GM12878 (cell line): ENCODE data around the gene ELOF1. TPM values are rescaled to one million over a fixed set of nuclear protein-coding genes. Genes with fewer than 3 reads are reported as not detected.

ENCODE experiments used
- ATF3 ChIP-seq: IDR thresholded peaks from 2 replicates; pipeline ENCODE4 v1.6.1; 2011; ENCODE audit warnings: low read depth, mild to moderate bottlenecking, low read length, moderate library complexity, borderline replicate concordance; ENCODE audit errors: extremely low read depth
- BRCA1 ChIP-seq: IDR thresholded peaks from 2 replicates; pipeline ENCODE4 v1.6.1; 2011; ENCODE audit warnings: low read depth, low read length, improper control_type of control experiment
- MTA3 ChIP-seq: IDR thresholded peaks from 2 replicates; pipeline ENCODE4 v1.6.1; 2012; ENCODE audit warnings: low read length, inconsistent platforms, borderline replicate concordance
- NBN ChIP-seq: fragments of 450-650 bp; IDR thresholded peaks from 2 replicates; pipeline ENCODE4 v1.6.1; 2016
- NFIC ChIP-seq: IDR thresholded peaks from 2 replicates; pipeline ENCODE4 v1.6.1; 2012; ENCODE audit warnings: low read depth, mild to moderate bottlenecking, inconsistent platforms, low read length, moderate library complexity
- NKRF ChIP-seq: fragments of 450-650 bp; conservative IDR thresholded peaks from 2 replicates; pipeline ENCODE4 v1.6.1; 2017; ENCODE audit warnings: mild to moderate bottlenecking, moderate library complexity
- NR2C1 ChIP-seq: fragments of 450-650 bp; IDR thresholded peaks from 2 replicates; pipeline ENCODE4 v1.6.1; 2017; ENCODE audit warnings: antibody characterized with exemption, mild to moderate bottlenecking, moderate library complexity
- PML ChIP-seq: IDR thresholded peaks from 2 replicates; pipeline ENCODE4 v1.6.1; 2012; ENCODE audit warnings: low read length, inconsistent platforms
- POLR2AphosphoS5 ChIP-seq: IDR thresholded peaks from 2 replicates; pipeline ENCODE4 v1.6.1; 2011; ENCODE audit warnings: mild to moderate bottlenecking, low read length, inconsistent platforms
- SMAD5 ChIP-seq: IDR thresholded peaks from 2 replicates; pipeline ENCODE4 v1.6.1; 2016; ENCODE audit warnings: antibody characterized with exemption, low read depth
- ZBED1 ChIP-seq: IDR thresholded peaks from 2 replicates; pipeline ENCODE4 v1.6.1; 2016; ENCODE audit warnings: borderline replicate concordance
- polyA plus RNA-seq, 11 experiments: library from polyadenylated mRNA; depleted of rRNA in 4 of 11; unstranded in 6 of 11; stranded (reverse) in 5 of 11; fragments of >200 nt; fragmentation: Nextera tagmentation in 4 of 11; fragmentation: Illumina TruSeq in 1 of 11; extraction: Ambion mirVana in 4 of 11; extraction: Trizol in 1 of 11; gene quantifications; 1 replicate in 1 of 11; 2 replicates in 10 of 11; pipeline versions ENCODE4 v1.2.1 to v1.2.3, GENCODE V29; 2011 to 2016; ENCODE audit warnings: inconsistent platforms in 2 of 11, missing spikeins in 2 of 11, low read depth in 1 of 11
- total RNA-seq, 4 experiments: library from RNA; depleted of rRNA in 3 of 4; stranded (reverse); fragments of >200 nt in 3 of 4; fragmentation: Illumina TruSeq in 1 of 4; extraction: Trizol in 1 of 4; gene quantifications; 2 replicates each; pipeline versions ENCODE4 v1.2.1 to v1.2.3, GENCODE V29; 2013 to 2021
- TF ChIP-seq, protein P1 (sequence below): IDR thresholded peaks from 2 replicates; pipeline ENCODE4 v1.6.1; 2012; ENCODE audit warnings: low read depth, low read length, improper control_type of control experiment
- TF ChIP-seq, protein P2 (sequence below): fragments of 450-650 bp; IDR thresholded peaks from 2 replicates; pipeline ENCODE4 v1.6.1; 2018; ENCODE audit warnings: mild to moderate bottlenecking, low read depth, moderate library complexity; ENCODE audit not compliant: partially characterized antibody
- TF ChIP-seq, protein P3 (sequence below): fragments of 150-350 bp; IDR thresholded peaks from 2 replicates; pipeline ENCODE4 v1.6.1; 2016; ENCODE audit warnings: low read depth, low read length
- TF ChIP-seq, protein P4 (sequence below): fragments of 450-650 bp; IDR thresholded peaks from 2 replicates; pipeline ENCODE4 v1.6.1; 2017; ENCODE audit warnings: low read depth, mild to moderate bottlenecking, moderate library complexity
- TF ChIP-seq, protein P5 (sequence below): IDR thresholded peaks from 2 replicates; pipeline ENCODE4 v1.6.1; 2012; ENCODE audit warnings: low read depth, low read length, improper control_type of control experiment

ELOF1 gene
- total and polyA plus RNA-seq, 10 of the 15 experiments (the other 5 are each of a cell fraction or from before 2014, with no cell fraction given): 11.7 to 124 (median 92.9) TPM

- peak; percentile 89 for TF ChIP-seq NKRF
- peak; percentile 76; the same call in 1 of the 2 replicates for TF ChIP-seq SMAD5
- no peak for TF ChIP-seq NBN
- TF ChIP-seq, protein P1, sequence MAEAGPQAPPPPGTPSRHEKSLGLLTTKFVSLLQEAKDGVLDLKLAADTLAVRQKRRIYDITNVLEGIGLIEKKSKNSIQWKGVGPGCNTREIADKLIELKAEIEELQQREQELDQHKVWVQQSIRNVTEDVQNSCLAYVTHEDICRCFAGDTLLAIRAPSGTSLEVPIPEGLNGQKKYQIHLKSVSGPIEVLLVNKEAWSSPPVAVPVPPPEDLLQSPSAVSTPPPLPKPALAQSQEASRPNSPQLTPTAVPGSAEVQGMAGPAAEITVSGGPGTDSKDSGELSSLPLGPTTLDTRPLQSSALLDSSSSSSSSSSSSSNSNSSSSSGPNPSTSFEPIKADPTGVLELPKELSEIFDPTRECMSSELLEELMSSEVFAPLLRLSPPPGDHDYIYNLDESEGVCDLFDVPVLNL: no peak
- TF ChIP-seq ATF3: no peak
- TF ChIP-seq, protein P2, sequence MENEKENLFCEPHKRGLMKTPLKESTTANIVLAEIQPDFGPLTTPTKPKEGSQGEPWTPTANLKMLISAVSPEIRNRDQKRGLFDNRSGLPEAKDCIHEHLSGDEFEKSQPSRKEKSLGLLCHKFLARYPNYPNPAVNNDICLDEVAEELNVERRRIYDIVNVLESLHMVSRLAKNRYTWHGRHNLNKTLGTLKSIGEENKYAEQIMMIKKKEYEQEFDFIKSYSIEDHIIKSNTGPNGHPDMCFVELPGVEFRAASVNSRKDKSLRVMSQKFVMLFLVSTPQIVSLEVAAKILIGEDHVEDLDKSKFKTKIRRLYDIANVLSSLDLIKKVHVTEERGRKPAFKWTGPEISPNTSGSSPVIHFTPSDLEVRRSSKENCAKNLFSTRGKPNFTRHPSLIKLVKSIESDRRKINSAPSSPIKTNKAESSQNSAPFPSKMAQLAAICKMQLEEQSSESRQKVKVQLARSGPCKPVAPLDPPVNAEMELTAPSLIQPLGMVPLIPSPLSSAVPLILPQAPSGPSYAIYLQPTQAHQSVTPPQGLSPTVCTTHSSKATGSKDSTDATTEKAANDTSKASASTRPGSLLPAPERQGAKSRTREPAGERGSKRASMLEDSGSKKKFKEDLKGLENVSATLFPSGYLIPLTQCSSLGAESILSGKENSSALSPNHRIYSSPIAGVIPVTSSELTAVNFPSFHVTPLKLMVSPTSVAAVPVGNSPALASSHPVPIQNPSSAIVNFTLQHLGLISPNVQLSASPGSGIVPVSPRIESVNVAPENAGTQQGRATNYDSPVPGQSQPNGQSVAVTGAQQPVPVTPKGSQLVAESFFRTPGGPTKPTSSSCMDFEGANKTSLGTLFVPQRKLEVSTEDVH: peak; percentile 87
- no peak for TF ChIP-seq NR2C1
- TF ChIP-seq, protein P3, sequence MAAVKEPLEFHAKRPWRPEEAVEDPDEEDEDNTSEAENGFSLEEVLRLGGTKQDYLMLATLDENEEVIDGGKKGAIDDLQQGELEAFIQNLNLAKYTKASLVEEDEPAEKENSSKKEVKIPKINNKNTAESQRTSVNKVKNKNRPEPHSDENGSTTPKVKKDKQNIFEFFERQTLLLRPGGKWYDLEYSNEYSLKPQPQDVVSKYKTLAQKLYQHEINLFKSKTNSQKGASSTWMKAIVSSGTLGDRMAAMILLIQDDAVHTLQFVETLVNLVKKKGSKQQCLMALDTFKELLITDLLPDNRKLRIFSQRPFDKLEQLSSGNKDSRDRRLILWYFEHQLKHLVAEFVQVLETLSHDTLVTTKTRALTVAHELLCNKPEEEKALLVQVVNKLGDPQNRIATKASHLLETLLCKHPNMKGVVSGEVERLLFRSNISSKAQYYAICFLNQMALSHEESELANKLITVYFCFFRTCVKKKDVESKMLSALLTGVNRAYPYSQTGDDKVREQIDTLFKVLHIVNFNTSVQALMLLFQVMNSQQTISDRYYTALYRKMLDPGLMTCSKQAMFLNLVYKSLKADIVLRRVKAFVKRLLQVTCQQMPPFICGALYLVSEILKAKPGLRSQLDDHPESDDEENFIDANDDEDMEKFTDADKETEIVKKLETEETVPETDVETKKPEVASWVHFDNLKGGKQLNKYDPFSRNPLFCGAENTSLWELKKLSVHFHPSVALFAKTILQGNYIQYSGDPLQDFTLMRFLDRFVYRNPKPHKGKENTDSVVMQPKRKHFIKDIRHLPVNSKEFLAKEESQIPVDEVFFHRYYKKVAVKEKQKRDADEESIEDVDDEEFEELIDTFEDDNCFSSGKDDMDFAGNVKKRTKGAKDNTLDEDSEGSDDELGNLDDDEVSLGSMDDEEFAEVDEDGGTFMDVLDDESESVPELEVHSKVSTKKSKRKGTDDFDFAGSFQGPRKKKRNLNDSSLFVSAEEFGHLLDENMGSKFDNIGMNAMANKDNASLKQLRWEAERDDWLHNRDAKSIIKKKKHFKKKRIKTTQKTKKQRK: no peak
- no peak for TF ChIP-seq BRCA1
- peak; percentile 89 for TF ChIP-seq PML
- no peak for TF ChIP-seq ZBED1
- peak; percentile 83 for TF ChIP-seq POLR2AphosphoS5
- TF ChIP-seq, protein P4, sequence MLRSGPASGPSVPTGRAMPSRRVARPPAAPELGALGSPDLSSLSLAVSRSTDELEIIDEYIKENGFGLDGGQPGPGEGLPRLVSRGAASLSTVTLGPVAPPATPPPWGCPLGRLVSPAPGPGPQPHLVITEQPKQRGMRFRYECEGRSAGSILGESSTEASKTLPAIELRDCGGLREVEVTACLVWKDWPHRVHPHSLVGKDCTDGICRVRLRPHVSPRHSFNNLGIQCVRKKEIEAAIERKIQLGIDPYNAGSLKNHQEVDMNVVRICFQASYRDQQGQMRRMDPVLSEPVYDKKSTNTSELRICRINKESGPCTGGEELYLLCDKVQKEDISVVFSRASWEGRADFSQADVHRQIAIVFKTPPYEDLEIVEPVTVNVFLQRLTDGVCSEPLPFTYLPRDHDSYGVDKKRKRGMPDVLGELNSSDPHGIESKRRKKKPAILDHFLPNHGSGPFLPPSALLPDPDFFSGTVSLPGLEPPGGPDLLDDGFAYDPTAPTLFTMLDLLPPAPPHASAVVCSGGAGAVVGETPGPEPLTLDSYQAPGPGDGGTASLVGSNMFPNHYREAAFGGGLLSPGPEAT: peak; percentile 54; the same call in 1 of the 2 replicates
- TF ChIP-seq, protein P5, sequence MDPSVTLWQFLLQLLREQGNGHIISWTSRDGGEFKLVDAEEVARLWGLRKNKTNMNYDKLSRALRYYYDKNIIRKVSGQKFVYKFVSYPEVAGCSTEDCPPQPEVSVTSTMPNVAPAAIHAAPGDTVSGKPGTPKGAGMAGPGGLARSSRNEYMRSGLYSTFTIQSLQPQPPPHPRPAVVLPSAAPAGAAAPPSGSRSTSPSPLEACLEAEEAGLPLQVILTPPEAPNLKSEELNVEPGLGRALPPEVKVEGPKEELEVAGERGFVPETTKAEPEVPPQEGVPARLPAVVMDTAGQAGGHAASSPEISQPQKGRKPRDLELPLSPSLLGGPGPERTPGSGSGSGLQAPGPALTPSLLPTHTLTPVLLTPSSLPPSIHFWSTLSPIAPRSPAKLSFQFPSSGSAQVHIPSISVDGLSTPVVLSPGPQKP: peak; percentile 78
- no peak for TF ChIP-seq NFIC
- no peak for TF ChIP-seq MTA3
Measured at GRCh38 chr19:11558881-11559828, at the start of gene ELOF1 (continued).
